C4-2B (cell line): Measurements from ENCODE around the gene TLR4.

Experiments used
- CTCF ChIP-seq: fragments of 450-650 bp; conservative IDR thresholded peaks from 2 replicates; pipeline ENCODE4 v1.5.1; 2017; ENCODE audit warnings: mild to moderate bottlenecking
- ZFX ChIP-seq: fragments of 450-650 bp; IDR thresholded peaks from 2 replicates; pipeline ENCODE4 v1.6.1; 2017

- no peak for TF ChIP-seq CTCF
- no peak for TF ChIP-seq ZFX
Observed at GRCh38 chr9:117723986-117724625, 19.9 kb downstream of the TLR4 start.
